ENCODE data around the gene SH3RF3.

The SH3RF3 gene

DNA sequence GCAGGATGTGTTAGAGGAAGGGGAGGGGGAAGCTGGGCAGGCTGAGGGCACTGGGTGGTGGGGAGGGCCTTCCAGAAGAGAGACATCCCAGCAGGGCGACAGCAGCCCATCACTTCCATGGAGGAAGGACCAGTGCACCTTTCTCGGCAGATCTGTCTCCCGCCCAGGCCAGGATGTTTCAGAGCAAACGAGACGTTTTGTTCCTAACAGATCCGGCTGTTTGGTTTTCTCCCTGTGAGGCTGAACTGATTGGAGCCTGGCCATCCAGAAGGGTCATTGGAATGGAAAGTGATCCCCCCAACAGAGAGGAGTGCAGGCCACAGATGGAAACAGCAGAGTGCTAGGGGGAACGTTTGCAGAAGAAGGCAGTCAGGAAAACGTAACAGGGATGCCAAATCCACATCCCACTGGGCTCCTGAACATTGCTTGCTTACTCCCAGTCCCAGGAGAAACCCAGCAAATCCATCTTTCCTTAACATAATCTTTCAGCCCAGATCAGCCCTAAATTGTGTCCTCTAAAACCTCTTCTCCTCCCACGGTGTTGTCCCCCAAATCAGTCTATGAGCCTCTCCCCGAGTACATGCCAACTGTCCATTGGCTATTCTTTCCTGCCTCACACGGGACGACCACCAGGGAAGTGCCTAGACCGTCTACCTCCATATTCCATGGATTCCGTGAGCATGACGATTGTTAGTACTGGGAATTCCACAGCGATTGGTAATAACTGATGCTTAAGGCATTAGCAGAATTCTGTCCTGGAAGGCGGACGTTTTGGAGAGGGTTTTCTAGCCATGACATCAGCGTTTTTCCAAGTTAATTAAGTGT is 357.9 kb downstream of the SH3RF3 start:
- DNase-seq, result no peak

DNA sequence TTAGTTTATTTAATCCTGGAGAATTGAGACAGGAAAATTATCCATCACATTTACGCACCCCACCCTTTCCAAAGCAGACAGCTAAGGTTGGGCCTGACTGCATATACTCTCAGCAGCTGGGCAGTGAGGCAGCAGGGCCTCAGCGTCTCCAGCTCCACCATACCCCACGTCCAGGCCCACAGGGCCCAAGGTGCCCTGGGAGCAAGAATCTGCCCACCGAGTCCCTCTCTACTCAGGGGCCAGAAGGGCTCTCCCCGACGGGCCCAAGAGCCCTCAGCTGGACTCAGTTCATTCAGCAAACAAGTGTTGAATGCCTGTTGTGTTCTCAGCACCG is 358.5 kb downstream of the SH3RF3 start:
- no peak for DNase-seq

DNA sequence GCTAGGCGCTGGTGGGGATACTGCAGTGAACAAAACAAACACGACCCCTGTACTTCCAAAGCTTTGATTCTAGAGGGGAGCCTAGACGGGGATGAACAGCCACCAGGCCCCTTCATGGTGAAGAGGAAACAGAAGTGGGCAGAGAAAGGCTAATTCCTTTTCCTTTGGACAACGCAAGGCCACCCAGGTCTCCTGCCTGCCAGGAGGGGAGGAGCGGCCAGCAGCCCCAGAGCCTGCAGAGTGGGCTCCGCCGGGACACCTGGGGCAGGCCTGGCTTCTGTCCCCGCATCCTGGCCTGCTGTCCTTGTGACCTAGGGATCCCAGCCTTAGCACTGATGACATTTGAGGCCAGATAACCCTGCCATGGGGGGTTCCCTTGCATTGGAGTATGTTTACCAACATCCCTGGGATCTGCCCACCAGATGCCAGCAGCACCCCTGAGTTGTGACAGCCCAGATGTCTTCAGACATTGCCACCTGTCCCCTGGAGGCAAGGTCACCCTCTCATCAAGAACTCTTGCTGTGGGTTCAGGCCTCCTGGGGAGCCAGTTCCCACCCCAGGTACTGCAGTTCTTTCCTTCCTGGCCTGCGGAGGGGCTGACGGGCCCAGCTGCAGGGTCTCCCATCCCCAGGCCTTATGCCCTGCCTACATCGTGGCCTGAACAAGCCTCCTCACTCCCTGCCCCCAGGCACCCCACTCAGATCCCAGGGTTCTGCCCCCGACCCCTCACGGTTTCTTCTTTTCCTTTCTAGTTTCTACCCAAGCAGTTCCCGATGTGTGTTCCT is 359.1 kb downstream of the SH3RF3 start:
- no peak for DNase-seq

DNA sequence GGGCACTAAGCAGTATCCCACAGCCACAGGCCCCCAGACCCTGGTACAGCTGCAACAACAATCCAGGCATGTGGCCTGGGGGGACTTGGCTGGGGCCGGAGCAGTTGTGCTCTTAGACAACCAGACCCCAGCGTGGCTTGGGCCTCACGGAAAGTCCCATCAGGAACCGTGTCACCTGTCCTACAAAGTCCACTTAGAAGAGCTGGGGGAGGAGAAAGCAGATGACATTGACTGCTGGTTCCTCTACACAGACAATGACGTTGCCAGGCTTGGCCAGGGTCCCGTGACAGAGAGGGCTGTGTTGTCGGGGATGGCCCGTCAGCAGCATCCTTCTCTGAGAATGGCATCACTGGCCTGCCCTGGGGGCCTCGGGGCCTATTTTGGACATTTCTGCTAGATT is 360.3 kb downstream of the SH3RF3 start:
- DNase-seq, result no peak

DNA sequence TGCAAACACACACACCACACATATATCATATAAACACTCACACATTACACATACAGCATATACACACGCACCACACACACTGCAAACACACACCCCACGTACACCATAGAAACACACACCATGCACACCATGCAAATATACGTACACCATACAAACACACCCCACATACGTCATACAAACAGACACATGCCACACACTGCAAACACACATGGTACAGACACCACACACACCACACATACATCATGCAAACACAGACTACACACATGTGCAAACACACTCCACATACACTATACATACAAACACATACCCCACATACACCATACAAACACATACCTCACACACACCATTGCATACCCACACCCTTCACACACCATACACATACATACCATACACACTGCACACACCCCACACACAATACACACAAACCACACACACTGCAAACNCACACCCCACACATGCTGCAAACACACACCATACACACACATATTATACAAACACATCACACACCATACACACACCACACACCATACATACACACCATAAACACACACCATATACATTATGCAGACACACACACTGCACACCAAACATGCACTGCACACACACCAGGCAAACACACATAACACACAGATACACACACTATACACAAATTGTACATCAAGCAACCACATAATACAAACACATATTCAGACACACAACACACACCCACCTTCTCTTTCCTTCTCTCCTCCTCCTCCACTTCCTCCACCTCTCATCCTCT is 364.4 kb downstream of the SH3RF3 start:
- DNase-seq, result no peak

DNA sequence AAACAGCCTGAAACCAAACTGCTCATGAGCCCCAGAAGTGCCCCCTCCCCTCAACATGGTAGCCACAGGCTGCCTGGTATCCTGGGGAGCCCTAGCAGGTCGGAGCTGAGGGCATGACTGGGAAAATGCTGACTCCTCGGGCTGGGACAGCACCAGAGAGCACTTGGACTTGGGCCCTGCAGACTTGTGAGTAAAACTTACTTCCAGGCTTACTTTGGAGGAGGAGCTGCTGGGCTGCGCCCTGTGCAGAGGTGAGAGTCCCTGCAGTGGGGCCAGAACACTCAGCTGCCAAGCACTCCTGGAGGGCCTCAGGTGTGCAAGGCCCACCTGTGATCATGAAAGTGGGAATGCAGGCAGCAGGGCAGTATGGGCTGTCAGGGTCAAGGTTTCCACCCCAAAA is 365.3 kb downstream of the SH3RF3 start:
- DNase-seq, result no peak

DNA sequence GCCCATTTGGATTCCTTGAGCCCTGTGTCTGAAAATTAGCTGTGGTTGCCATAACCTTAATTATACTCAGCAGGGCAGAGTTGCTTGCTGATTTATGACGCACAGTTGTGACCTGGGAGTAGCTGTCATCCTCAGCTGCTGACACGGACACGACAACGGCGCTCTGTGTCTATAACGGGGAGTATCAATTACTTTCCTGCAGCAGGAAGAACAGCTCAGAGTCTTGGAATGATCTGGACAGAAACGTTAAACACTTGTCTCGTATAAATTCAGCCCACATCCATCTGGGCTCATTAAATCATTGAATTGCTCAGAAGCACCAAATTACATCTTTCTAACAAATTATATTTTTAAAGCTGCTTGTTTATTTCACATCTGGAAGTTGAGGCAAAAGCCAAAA is 368.5 kb downstream of the SH3RF3 start:
- DNase-seq, result no peak

DNA sequence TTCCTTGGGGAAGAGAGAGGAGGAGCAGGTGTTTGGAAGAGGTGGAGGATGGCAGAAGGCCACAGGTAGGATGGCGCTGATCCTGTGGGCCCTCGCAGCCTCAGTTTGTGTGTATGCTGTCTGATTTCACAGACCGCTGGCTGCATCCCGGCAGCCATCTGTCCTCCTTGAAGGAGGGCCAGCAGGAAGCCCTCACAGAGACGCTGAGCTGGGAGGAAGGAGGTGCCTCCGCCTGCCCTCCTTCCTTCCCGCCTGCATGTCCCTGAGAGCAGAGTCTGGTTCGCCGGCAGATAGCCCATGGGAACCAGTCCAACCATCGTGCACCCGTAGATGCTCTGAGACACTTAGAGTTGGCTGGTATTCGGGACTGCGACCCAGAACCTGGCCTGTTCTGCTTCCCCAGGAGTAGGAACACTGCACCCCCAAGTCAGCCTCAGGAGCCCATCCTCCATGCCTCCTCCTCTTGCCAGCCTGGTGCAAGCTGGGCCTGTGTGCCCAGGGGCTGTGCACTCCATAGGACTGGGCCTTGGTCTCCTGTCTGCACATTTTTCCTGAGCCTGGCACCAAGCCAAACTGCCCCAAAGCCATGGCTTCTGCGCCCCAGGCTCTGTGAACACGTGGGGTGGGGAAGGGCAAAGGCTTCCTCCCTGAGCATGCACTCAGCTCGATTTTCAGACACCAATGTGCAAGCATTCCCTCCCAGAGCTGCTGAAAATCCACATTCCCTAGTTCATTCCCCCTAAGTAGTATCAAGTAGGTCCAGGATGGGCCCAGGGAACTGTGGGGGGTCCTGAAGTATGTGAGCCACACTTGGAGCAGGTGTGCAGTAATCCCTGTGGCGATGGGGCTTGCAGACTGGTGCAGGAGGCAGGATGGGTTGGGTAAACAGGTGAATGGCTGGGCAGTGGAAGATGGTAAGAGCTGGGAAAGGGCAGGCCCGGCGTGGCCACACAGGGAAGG is 369.2 kb downstream of the SH3RF3 start:
- DNase-seq, result peak; percentile 41

DNA sequence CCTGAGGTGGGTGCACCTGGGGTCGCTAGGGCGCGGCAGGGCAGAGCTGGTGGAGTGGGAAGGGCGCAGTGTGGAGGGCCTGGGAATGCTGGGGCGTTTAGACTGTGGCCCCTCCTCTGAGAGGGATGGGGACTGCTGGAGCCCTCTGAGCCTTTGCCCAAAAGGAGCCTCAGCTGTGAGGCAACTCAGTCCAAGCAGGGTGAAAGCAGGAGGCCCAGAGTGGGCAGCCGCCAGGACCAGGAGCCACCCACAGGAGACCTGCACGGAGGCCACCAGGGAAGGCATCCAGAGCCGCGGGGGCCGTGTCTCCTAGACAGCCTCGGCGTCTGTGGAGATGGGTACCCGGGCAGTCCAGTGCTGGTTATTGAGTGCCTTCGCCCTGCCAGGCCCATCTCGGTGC is 369.9 kb downstream of the SH3RF3 start:
- DNase-seq, result no peak

DNA sequence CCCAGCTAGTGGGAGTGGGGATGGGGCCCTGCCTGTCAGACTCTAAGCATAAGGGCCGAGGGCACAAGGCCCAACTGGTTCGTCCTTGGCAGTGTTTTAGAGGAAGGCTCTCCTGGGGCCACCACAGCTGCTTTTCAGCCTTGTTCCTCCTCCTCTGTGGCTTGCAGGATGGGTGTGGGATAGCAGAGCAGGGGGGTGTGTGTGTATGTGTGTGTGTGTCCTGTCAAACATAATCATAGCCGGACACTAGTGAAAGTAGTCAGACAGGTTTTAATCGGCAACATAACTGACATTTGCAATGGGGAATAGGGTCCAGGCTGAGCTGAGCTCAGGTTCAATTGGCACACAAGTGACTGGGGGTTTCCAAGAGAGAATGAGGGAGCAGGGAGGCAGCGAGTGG is 370.6 kb downstream of the SH3RF3 start:
- no peak for DNase-seq

DNA sequence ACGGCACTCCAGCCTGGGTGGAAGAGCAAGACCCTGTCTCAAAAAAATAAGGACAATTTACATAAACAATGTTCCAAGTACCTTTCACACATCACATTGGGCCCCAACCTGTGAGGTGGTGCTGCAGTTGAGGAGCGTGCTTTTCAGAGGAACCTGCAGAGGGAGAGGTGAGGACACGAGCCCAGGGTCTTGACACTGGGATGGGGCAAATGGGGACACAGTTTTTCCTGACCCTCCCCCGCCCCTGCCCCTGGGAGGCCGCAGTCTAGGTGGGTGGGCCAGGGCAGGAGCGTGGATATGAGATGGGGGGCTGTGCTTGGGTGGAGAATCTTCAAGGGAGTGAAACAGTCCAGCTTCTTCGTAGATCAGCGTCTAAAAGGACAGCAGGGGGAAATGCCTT is 371.9 kb downstream of the SH3RF3 start:
- no peak for DNase-seq

DNA sequence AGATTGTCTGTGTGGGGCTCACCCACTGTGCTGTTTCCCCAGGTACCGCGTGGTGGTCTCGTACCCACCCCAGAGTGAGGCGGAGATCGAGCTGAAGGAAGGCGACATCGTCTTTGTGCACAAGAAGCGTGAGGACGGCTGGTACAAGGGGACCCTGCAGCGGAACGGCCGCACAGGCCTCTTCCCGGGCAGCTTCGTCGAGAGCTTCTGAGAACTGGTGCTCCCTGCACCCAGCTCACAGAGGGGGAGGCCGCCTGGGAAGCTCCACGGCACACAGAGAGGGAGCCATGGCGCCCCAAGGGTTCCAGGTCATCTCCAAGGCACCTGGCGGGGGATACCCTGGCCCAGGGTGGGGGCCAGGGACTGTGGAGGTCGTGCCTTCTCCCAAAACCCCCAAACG is 372.5 kb downstream of the SH3RF3 start:
- no peak for DNase-seq

DNA sequence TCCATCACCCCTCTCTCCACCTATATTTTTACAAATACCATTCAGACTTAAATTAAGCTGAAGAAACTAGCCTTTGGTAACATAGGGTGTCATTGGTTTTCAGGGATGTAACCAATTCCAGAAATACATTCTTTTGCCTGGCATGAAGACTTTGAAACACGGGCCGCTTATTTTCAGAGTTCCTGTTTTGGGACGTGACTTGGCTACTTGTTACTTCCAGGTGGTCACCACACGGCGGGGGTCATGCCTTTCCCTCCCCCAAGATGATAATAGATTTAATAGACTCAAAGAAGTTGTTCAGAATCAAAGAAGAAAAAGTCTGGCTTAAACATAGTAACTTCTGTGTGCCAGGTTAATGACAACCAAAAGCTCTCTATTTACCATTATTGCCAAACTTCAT is 374.2 kb downstream of the SH3RF3 start:
- no peak for DNase-seq

DNA sequence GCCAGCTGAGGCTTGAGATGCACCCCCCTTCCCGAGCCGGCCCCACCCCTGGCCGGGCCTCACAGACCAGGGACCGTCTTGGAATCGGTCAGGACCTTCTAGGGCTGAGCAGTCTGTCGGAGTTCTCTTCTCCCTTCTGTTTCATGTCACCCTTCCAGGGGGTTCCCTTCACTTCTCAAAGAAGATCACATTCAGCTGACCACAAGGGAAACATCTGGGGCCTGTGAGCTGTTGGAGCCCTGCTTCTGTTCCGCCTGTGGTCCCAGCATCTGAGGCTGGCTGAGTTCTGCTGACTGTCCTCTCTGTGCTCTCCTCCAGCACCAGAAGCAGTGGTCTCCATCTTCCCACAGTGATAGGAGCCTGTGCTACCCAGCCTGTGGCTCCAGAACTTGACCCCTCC is 378.2 kb downstream of the SH3RF3 start:
- no peak for DNase-seq

DNA sequence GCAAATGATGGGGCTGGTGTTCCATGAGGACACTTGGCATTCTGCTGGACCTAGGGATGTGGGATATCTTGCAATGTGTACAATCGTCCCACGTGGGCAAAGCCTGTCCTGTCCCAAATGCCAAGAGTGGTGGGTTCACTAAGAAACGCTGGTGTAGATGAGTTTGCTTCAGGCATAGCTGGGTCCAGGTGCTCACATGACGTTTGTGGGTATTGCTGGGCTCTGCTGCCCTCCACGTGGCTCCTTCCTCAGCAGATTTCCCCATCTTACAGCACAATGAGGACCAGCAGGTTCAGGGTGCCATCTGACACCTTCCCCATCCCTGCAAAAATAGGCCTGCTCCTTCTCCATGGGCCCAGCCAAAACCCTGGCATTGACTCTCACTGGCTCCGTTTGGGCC is 378.8 kb downstream of the SH3RF3 start:
- DNase-seq, result no peak

DNA sequence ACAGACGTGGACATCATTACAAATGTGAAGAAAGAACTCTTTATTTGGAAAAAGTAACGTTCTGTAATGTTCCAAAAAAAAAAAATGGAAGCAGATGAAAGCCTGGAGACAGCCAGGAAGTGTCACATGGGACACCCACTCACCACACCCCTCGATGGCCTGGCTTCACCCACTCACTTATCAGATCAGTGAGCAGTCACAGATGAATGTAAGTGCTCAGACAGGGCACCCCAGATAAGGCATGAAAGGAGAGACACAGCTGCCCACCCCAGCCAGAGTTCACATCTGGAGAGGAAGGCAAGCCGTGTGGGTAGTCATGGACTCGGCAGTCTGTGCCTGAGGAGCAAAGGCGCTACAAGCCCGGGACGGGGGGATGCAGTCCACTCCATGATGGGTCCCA is 379.6 kb downstream of the SH3RF3 start:
- DNase-seq, result no peak

DNA sequence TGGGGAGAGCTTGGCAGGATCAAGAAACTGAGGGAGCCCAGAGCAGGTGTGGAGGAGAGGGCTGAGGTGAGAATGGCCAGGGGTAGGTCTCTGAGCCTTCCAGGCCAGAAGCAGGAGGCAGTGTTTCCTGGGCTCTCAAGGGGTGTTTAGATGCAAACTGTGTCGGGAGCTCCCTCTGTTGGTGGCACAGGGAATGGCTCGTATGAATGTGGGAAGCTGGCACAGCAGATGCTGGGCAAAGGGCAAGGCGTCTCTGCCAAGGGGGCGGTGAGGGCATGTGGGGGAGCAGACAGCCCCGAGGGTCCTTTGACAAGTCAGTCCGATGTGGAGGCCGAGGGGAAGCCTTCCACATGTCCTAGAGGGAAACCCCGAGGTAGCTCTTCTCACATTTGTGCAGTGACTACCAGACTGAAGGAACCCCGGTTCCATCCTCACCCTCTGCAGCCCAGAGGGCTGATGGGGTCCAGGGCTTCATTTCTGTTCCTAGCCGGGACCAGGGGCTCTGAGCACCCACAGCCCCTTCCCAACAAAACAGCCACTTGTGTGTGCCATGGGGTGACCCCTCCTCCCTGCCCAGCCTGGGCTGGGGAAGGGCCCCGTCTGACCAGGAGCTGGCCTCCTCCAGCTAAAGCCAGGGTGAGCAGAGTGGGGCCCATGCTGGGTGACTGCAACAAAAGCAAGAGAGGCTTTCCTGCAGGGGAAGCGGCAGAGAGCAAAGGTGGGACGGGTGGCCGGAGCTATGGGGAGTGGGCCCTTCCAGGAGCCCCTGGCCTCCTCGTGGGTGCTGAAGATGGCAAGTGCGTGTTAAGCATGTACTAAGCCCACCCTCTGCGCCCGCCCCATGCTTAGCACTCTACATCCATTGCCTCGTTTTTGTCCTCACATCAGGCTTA is 381.4 kb downstream of the SH3RF3 start:
- peak; percentile 85 for DNase-seq

DNA sequence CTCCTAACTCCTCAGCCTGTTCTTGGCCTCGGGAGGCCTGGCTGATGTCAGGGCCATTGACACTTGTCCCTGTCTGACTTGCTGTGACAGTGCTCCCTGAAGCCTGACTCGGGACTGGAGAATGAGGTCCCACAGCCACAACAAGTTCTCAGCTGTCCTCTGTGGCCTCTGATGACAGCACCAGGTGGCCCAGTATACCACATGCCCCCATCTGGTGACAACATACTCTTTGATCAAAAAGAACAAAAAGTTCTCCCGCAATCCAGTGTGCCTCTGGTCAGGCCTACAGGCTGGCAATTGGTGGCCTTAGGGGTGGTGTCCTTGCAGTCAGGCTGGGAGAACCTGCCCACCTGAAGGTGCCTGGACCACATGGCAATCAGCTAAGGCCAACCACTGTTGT is 382.2 kb downstream of the SH3RF3 start:
- no peak for DNase-seq

DNA sequence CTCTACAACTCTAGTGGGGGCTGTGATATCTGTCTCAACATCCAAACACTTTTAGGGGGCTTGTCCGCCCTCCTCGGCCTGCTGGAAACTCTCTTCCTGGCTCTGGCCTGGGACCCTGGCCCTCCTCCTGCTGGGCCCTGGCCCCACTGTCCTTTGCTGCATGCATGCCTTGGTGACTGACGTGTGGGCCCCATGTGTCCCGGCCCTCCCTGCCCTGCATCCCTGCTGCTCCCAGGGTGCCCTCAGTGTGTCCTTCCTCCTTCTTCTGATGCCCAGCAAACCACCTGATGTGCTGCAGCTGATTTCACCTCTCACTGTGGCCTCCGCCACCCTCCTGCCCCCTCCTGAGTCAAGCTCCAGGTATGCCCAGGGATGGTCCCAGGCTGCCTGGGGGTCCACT is 383.1 kb downstream of the SH3RF3 start:
- no peak for DNase-seq

DNA sequence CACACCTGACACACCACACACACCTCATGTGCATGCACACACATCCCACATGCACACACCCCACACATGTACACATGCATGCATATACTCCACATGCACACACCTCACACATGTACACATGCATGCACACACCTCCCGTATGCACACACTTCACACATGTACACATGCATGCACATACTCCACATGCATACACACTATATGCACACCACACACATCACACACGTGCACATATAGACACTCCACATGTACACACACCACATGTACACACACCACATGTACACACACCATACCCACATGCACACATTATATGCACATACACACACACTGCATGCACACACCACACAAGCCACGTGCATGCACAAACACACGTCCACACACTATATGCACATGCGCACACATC is 384.2 kb downstream of the SH3RF3 start:
- no peak for DNase-seq

DNA sequence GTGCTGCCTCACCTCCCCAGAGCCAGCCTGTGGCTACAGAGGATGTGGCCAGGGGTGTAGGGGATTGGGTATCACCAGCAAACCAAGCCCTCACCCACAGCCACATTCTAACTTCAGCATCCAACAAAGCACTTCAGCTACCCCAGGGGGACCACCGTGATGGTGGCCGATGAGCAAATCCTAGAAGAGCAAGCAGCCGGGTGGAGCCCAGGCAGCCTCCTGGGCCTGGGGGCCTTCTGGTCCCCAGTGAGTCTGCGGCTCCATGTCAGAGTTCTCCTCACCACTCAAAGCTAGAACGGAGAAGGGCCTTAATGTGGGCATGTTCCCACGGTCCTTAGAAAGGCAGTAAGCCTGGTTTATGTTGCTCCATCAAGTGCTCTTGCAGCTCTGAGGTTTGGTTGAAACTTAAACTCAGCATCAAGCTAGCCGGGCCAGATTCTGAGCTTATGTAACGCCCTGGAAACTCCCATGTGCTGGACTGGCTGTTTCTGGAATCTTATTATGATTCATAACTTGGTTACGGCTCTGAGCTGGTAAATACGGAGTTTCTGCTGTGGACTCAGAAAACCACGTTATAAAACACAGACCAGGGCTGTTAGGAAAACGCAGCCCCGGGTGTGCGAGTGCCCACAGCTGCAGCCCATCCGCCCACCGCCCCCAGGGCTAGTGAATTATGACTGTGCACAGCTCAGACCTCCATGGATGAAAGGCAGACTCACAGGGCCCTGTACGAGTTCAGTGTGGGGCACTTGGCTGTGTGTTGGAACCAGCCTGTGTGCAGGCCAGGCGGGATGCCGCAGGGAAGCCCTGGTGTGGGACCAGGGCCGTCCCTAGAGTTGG is 385.0 kb downstream of the SH3RF3 start:
- DNase-seq, result no peak
